Measurements from ENCODE around the gene C2CD3. TPM values are rescaled to one million over a fixed set of nuclear protein-coding genes. Genes with fewer than 3 reads are reported as not detected.
A peak's percentile ranks its signal among the peaks of the same experiment; 100 is the strongest.

C2CD3 gene
- total and polyA plus RNA-seq, 4 donors: 3.1 to 14.5 (median 6.7) TPM

DNA sequence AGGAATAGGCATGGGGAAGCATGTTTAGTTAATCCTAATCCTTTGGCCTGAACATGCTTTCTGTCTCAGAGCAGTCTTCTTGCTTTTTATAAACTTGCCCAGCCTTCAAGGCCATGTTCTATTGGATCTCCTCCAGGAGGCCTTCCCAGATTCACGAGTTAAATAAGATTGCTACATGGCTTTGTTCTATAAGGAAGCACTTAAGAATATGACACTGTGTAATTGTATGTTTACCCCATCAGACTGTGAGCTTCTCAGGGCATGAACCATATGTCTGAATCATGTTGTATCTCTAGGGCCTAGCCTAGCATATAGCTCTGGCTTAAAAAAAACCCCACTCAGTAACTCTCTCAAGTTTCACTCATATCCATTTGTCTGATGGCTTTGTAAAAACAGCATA lies 135.5 kb downstream of the C2CD3 start:
- H3K4me3 ChIP-seq (ENCODE audit: low read depth in 1 of 3, low read length in 3 of 3): no peak overlapping the region
- peaks cover 0 to 29% (median 17%) of the 10 kb centered on the region in 4 donors for H3K36me3 ChIP-seq (ENCODE audit: control insufficient read depth in 4 of 4, insufficient read depth in 3 of 4, low read depth in 1 of 4, low read length in 3 of 4)
- H3K9me3 ChIP-seq (ENCODE audit: control insufficient read depth in 4 of 4, low read length in 3 of 4): no peaks in the 10 kb centered on the region
- no peak for DNase-seq (ENCODE audit: low spot score)
- TF ChIP-seq TAF1 (conservative IDR thresholded peaks at IDR 0.05) (no peak), SP1 (IDR thresholded peaks at IDR 0.05) (no peak), MAX (IDR thresholded peaks at IDR 0.05) (no peak), ATF3 (IDR thresholded peaks at IDR 0.05) (no peak)
- H3K9ac ChIP-seq (ENCODE audit: low read depth in 1 of 2, low read length in 2 of 2): no peak overlapping the region
- H3K4me1 ChIP-seq (ENCODE audit: control insufficient read depth in 4 of 4, insufficient read depth in 4 of 4, low read length in 3 of 4): no peaks in the 10 kb centered on the region
- H3K27me3 ChIP-seq (ENCODE audit: control insufficient read depth in 4 of 4, insufficient read depth in 4 of 4, low read length in 3 of 4): no peaks in the 10 kb centered on the region
- 71% methylated on average over 1 of the region's 1 CpG for WGBS
- no peak overlapping the region for H3K27ac ChIP-seq (ENCODE audit: low read depth in 1 of 2, low read length in 2 of 2)

GRCh38 chr11:74033046-74033445 lies 137.8 kb downstream of the C2CD3 start:
- no peak overlapping the region for H3K9ac ChIP-seq (ENCODE audit: low read depth in 1 of 2, low read length in 2 of 2)
- TF ChIP-seq JUND (IDR thresholded peaks at IDR 0.05): no peak
- no peak for TF ChIP-seq REST (IDR thresholded peaks at IDR 0.05)
- peak in 1 of 2 donors; percentile 13 for TF ChIP-seq RAD21 (IDR thresholded peaks at IDR 0.05)
- no peak for TF ChIP-seq MAX (IDR thresholded peaks at IDR 0.05)
- H3K27ac ChIP-seq (ENCODE audit: low read depth in 1 of 2, low read length in 2 of 2): no peak overlapping the region
- no peaks in the 10 kb centered on the region for H3K9me3 ChIP-seq (ENCODE audit: control insufficient read depth in 4 of 4, low read length in 3 of 4)
- H3K4me3 ChIP-seq (ENCODE audit: low read depth in 1 of 3, low read length in 3 of 3): no peak overlapping the region
- 95% methylated on average over 3 of the region's 3 CpGs for WGBS
- peaks cover 0 to 23% (median 12%) of the 10 kb centered on the region in 4 donors for H3K36me3 ChIP-seq (ENCODE audit: control insufficient read depth in 4 of 4, insufficient read depth in 3 of 4, low read depth in 1 of 4, low read length in 3 of 4)
- H3K27me3 ChIP-seq (ENCODE audit: control insufficient read depth in 4 of 4, insufficient read depth in 4 of 4, low read length in 3 of 4): no peaks in the 10 kb centered on the region
- DNase-seq (ENCODE audit: low spot score): no peak
- H3K4me1 ChIP-seq (ENCODE audit: control insufficient read depth in 4 of 4, insufficient read depth in 4 of 4, low read length in 3 of 4): no peaks in the 10 kb centered on the region

- H3K9me3 ChIP-seq (ENCODE audit: control insufficient read depth in 4 of 4, low read length in 3 of 4): no peaks in the 10 kb centered on the region
- no peak for DNase-seq (ENCODE audit: low spot score)
- no peaks in the 10 kb centered on the region for H3K27me3 ChIP-seq (ENCODE audit: control insufficient read depth in 4 of 4, insufficient read depth in 4 of 4, low read length in 3 of 4)
- H3K4me3 ChIP-seq (ENCODE audit: low read depth in 1 of 3, low read length in 3 of 3): no peak overlapping the region
- TF ChIP-seq MAX (IDR thresholded peaks at IDR 0.05) (no peak), ZBTB33 (IDR thresholded peaks at IDR 0.05) (no peak), SP1 (IDR thresholded peaks at IDR 0.05) (no peak), CTCF (IDR thresholded peaks at IDR 0.05; ENCODE audit: low read depth, low read length, missing input control) (no peak), NR2F2 (IDR thresholded peaks at IDR 0.05) (no peak), YY1 (IDR thresholded peaks at IDR 0.05) (no peak), HNF4A (conservative IDR thresholded peaks at IDR 0.05) (no peak), HNF4G (IDR thresholded peaks at IDR 0.05) (no peak), EGR1 (IDR thresholded peaks at IDR 0.05; ENCODE audit: low read depth in 2 of 2) (no peak), FOXA2 (IDR thresholded peaks at IDR 0.05) (no peak)
- no peak overlapping the region for H3K9ac ChIP-seq (ENCODE audit: low read depth in 1 of 2, low read length in 2 of 2)
- no peaks in the 10 kb centered on the region for H3K4me1 ChIP-seq (ENCODE audit: control insufficient read depth in 4 of 4, insufficient read depth in 4 of 4, low read length in 3 of 4)
- H3K36me3 ChIP-seq (ENCODE audit: control insufficient read depth in 4 of 4, insufficient read depth in 3 of 4, low read depth in 1 of 4, low read length in 3 of 4): peaks cover 0 to 17% (median 8%) of the 10 kb centered on the region in 4 donors
- no peak overlapping the region for H3K27ac ChIP-seq (ENCODE audit: low read depth in 1 of 2, low read length in 2 of 2)
- WGBS: 92% methylated on average over 9 of the region's 9 CpGs
Observed at GRCh38 chr11:74030723-74031676, 139.8 kb downstream of the C2CD3 start.

Data from liver (tissue), 9 donors.